Mesothelial cell of epicardium (in vitro differentiated cells): ENCODE results near the gene SOX5. TPM values are rescaled to one million over a fixed set of nuclear protein-coding genes. Genes with fewer than 3 reads are reported as not detected.

Experiments used
- DNase-seq, 2 experiments: peaks; one replicate each; pipeline ENCODE4 v3.0.0; 2021; ENCODE audit warnings: low spot score in 2 of 2; ENCODE audit not compliant: unreplicated experiment in 2 of 2
- H3K27ac Mint-ChIP-seq: 2 replicates; pipeline ENCODE4 v1.8.0; 2021; ENCODE audit warnings: mixed read lengths
- H3K27me3 Mint-ChIP-seq: 2 replicates; pipeline ENCODE4 v1.8.0; 2021; ENCODE audit warnings: low read depth, mixed read lengths
- H3K36me3 Mint-ChIP-seq: 2 replicates; pipeline ENCODE4 v1.8.0; 2021; ENCODE audit warnings: mixed read lengths
- H3K4me1 Mint-ChIP-seq: 2 replicates; pipeline ENCODE4 v1.8.0; 2021; ENCODE audit warnings: mixed read lengths
- H3K4me3 Mint-ChIP-seq: 2 replicates; pipeline ENCODE4 v1.8.0; 2021; ENCODE audit warnings: mild to moderate bottlenecking, moderate library complexity, mixed read lengths
- H3K9me3 Mint-ChIP-seq: 2 replicates; pipeline ENCODE4 v1.8.0; 2021; ENCODE audit warnings: mixed read lengths
- total RNA-seq: library from RNA; stranded (reverse); gene quantifications from 3 replicates; pipeline ENCODE4 v1.2.1, GENCODE V29; 2021
- TF ChIP-seq, protein P1 (sequence below): fragments of 200-600 bp; sonication (generic); IDR thresholded peaks from one replicate; pipeline ENCODE4 v1.5.0; 2021; ENCODE audit warnings: antibody characterized with exemption; ENCODE audit not compliant: unreplicated experiment

SOX5 gene
- 15.7 to 20.5 TPM (median 18.4 TPM) in 3 replicates for total RNA-seq

DNA sequence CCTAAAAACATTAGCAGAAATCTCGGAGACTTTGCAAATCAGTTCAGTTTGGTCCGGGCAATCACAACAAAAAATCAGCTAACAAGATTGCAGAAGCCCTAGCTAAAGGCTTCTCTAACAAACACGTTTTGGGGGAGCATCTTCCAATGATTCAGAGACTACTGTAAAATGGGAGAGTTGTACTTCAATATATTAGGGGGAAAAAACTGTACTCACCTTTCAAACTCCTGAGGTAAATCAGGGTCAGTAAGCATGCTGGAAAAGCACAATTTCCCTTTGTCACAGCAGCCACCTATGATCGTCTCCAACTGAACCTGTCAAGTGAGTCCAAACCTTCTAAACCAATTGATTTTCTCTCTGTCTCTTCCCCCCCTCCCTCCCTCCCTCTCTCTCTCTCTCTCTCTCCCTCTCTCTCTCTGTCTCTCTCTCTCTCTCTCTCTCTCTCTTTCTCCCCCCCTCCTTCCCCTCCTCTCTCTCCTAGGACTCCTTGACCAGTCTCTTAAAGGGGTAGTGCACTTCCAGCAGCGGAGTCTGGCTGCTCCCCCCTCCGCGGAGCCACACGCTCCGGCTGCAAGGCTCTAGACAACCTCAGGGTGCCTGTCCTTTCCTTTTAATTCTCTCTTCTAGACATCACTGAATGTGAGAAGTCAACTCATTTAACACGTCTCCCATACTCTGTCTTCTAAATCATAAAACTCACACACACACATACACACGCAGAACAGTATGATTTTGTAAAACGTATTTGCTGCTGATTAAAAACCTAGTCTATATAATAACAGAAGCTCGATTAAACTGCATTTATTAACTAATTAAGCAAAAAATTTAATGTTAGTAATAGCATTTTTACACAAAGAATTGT is at the start of gene SOX5:
Gene SOX5 (minus strand): TSS at position 323 of the 862 bp plus-strand sequence. CDS start 69 bp downstream, at position 254.
- Mint-ChIP-seq H3K4me1 (no peaks in the 10 kb centered on the region), H3K27me3 (peaks cover 1% of the 10 kb centered on the region), H3K4me3 (no peak within 1 kb of the TSS), H3K27ac (no peak within 1 kb of the TSS), H3K9me3 (no peaks in the 10 kb centered on the region), H3K36me3 (no peaks in the 10 kb centered on the region)
- TF ChIP-seq, protein P1, sequence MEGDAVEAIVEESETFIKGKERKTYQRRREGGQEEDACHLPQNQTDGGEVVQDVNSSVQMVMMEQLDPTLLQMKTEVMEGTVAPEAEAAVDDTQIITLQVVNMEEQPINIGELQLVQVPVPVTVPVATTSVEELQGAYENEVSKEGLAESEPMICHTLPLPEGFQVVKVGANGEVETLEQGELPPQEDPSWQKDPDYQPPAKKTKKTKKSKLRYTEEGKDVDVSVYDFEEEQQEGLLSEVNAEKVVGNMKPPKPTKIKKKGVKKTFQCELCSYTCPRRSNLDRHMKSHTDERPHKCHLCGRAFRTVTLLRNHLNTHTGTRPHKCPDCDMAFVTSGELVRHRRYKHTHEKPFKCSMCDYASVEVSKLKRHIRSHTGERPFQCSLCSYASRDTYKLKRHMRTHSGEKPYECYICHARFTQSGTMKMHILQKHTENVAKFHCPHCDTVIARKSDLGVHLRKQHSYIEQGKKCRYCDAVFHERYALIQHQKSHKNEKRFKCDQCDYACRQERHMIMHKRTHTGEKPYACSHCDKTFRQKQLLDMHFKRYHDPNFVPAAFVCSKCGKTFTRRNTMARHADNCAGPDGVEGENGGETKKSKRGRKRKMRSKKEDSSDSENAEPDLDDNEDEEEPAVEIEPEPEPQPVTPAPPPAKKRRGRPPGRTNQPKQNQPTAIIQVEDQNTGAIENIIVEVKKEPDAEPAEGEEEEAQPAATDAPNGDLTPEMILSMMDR = no peak
- no peak for DNase-seq

DNA sequence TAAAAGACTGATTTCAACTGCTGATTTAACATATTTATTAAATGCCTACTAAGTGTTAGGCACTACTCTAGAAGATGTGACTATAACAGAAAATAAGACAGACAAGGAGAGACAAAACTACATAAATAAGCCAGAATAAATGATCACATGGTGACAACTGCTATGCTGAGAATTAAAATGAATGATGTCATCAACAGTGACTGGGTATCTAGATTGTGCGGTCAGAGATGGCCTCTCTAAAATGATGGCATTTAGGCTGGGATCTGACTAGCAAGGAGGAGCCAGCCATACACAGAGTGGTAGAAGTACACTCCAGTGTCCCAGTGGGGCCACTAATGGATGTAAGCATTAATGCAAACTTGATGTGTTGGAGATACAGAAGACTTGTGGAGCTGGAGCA is 37.6 kb upstream of the SOX5 start:
- no peak for DNase-seq
- Mint-ChIP-seq H3K27ac (no peak overlapping the region), H3K4me3 (no peak overlapping the region), H3K36me3 (no peaks in the 10 kb centered on the region), H3K9me3 (peaks cover 15% of the 10 kb centered on the region), H3K4me1 (no peaks in the 10 kb centered on the region), H3K27me3 (no peaks in the 10 kb centered on the region)
- TF ChIP-seq, protein P1 = no peak

DNA sequence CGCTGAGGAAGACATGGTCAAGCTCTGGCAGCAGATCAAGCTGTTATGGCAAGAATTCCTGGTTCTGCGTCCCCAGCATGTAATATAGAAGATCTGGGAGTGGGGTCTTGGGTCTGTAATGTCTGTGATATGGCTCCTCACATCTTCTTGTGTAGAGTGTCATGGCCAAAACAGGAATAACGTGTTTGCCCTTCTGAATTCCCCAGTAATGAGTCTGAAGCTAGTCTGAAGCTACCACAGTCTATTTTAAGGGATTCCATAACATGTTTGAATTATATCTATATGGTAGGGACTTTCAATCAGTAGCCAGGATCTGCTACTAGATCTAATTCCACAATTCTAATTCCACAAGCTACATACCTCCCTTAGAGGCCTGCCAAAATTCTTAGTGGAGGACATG is 31.4 kb upstream of the SOX5 start:
- Mint-ChIP-seq H3K27ac (no peak overlapping the region), H3K27me3 (no peaks in the 10 kb centered on the region), H3K9me3 (no peaks in the 10 kb centered on the region), H3K4me1 (no peaks in the 10 kb centered on the region), H3K36me3 (no peaks in the 10 kb centered on the region), H3K4me3 (no peak overlapping the region)
- TF ChIP-seq, protein P1 = no peak
- DNase-seq = no peak

DNA sequence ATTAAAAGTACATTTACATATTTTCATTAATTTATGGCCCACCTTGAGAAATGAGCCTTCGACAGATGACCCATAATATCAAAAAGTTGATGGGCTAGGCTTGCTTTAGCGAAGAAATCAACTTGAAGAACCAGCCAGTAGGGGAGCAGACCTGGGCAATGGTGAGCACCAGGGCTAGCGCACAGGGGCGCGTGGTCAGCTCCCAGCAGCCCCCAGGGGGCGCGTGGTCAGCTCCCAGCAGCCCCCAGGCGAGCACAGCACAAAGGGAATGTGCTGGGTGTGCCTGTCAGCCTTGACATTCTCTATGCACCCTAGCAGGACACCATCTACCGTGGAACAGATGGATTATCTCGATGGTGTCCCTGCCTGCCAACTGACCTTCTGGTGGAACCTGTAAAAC is 15.3 kb upstream of the SOX5 start:
- DNase-seq = no peak
- Mint-ChIP-seq H3K27ac (no peak overlapping the region), H3K9me3 (peaks cover 4% of the 10 kb centered on the region), H3K36me3 (no peaks in the 10 kb centered on the region), H3K4me1 (no peaks in the 10 kb centered on the region), H3K4me3 (no peak overlapping the region), H3K27me3 (no peaks in the 10 kb centered on the region)
- TF ChIP-seq, protein P1 = no peak

DNA sequence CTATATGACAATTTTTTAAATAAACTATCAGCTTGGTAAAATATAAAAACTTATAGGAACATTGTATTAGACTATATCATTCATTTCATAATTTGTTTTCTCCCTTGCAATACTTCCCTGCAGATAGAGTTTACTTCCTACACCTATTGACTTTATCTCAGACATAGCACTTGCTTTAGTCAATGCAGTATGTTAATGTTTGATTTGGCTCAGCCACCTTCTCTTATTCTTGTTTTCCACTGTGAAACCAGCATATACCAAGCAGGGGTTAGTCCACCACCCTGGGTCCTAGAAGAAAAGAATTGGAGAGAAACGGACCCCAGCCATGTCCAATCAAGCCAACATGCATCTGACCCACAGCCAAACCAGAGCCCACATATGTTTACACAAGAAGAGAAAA is 10.4 kb upstream of the SOX5 start:
- Mint-ChIP-seq H3K27ac (no peak overlapping the region), H3K4me1 (no peaks in the 10 kb centered on the region), H3K4me3 (no peak overlapping the region), H3K9me3 (peaks cover 4% of the 10 kb centered on the region), H3K36me3 (no peaks in the 10 kb centered on the region), H3K27me3 (no peaks in the 10 kb centered on the region)
- TF ChIP-seq, protein P1 = no peak
- DNase-seq = no peak
